ENCODE data around the gene CTNND2.

The CTNND2 gene

DNA sequence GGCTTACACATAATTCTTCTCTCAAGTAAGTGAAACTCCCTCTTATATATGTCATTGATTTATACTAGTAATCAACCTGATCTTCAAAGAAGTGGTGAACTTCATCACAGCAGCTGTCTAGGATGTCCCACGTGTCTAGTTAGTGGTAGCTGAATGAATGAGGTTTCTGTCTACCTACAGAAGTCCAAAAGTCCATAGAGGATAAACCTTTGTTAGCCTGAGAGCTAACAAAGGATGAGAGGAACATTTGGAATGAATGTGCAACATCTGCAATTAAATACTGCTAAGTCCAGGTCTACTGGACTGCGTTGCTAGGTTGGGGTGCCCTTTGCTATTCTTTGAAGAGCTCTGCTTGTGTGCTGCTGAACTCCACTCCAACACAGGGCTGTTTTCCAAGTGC, 929.4 kb downstream of the CTNND2 start:
- Histone ChIP-seq H3K9me3 (ENCODE audit: control insufficient read depth, insufficient read depth, low read length) (no peaks in the 10 kb centered on the region), H3K36me3 (ENCODE audit: control insufficient read depth, insufficient read depth, low read length) (no peaks in the 10 kb centered on the region), H3K27me3 (ENCODE audit: control insufficient read depth, insufficient read depth, low read length) (no peaks in the 10 kb centered on the region), H3K9ac (ENCODE audit: low read depth, low read length) (no peak overlapping the region), H3K4me1 (ENCODE audit: control insufficient read depth, insufficient read depth, low read length) (no peaks in the 10 kb centered on the region), H3K4me3 (ENCODE audit: low read depth, low read length) (no peak overlapping the region)

- Histone ChIP-seq H3K4me1 (ENCODE audit: control insufficient read depth, insufficient read depth, low read length) (no peaks in the 10 kb centered on the region), H3K9ac (ENCODE audit: low read depth, low read length) (no peak overlapping the region), H3K27me3 (ENCODE audit: control insufficient read depth, insufficient read depth, low read length) (no peaks in the 10 kb centered on the region), H3K4me3 (ENCODE audit: low read depth, low read length) (no peak overlapping the region), H3K9me3 (ENCODE audit: control insufficient read depth, insufficient read depth, low read length) (no peaks in the 10 kb centered on the region), H3K36me3 (ENCODE audit: control insufficient read depth, insufficient read depth, low read length) (no peaks in the 10 kb centered on the region)
These were observed 930.9 kb downstream of the CTNND2 start for GRCh38 chr5:10973316-10973715.

DNA sequence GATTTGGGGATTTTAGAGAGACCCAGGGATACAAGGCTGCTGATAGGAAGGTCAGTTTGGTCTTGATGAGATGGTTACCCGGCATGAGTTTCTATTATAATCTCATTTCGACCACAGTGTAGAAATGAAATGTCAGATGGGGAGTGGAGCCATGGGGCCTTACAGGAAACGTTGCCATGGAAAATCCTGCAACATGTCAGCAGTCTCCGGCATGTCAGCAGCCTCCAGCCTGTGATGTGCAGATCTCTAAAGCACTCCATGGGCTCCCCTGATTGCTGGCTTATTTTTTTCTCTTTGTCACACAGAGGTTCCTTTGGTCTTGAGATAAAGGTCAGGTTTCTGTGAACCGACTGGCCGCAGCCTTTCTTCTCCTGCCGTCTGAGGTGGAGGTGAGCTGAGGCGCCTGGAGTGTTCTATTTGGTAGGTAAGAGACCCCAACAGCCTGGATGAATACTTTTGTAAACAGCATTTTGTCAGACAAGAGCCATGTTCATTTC, 934.5 kb downstream of the CTNND2 start:
- no peaks in the 10 kb centered on the region for H3K9me3 ChIP-seq (ENCODE audit: control insufficient read depth, insufficient read depth, low read length)
- H3K27me3 ChIP-seq (ENCODE audit: control insufficient read depth, insufficient read depth, low read length), result no peaks in the 10 kb centered on the region
- H3K4me3 ChIP-seq (ENCODE audit: low read depth, low read length), result no peak overlapping the region
- no peaks in the 10 kb centered on the region for H3K36me3 ChIP-seq (ENCODE audit: control insufficient read depth, insufficient read depth, low read length)
- no peaks in the 10 kb centered on the region for H3K4me1 ChIP-seq (ENCODE audit: control insufficient read depth, insufficient read depth, low read length)
- H3K9ac ChIP-seq (ENCODE audit: low read depth, low read length), result no peak overlapping the region

GRCh38 chr5:10964806-10965205, 939.4 kb downstream of the CTNND2 start:
- no peaks in the 10 kb centered on the region for H3K9me3 ChIP-seq (ENCODE audit: control insufficient read depth, insufficient read depth, low read length)
- no peak overlapping the region for H3K4me3 ChIP-seq (ENCODE audit: low read depth, low read length)
- no peaks in the 10 kb centered on the region for H3K27me3 ChIP-seq (ENCODE audit: control insufficient read depth, insufficient read depth, low read length)
- no peak overlapping the region for H3K9ac ChIP-seq (ENCODE audit: low read depth, low read length)
- no peaks in the 10 kb centered on the region for H3K36me3 ChIP-seq (ENCODE audit: control insufficient read depth, insufficient read depth, low read length)
- H3K4me1 ChIP-seq (ENCODE audit: control insufficient read depth, insufficient read depth, low read length), result no peaks in the 10 kb centered on the region

DNA sequence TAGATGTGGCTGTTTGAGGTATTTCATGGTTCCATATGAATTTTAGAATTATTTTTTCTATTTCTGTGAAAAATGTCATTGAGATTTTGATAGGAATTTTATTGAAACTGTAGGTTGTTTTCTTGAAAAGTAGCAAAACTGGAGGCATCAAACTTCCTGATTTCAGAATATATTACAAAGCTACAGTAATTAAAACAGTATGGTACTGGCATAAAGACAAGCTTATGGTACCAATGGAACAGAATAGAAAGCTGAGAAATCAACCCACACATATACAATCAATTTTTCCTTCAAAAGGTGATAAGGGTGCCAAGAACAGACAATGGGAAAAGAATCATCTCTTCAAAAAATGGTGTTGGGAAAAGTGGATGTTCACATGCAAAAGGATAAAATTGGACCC, 945.5 kb downstream of the CTNND2 start:
- Histone ChIP-seq H3K36me3 (ENCODE audit: control insufficient read depth, insufficient read depth, low read length) (no peaks in the 10 kb centered on the region), H3K9me3 (ENCODE audit: control insufficient read depth, insufficient read depth, low read length) (no peaks in the 10 kb centered on the region)

DNA sequence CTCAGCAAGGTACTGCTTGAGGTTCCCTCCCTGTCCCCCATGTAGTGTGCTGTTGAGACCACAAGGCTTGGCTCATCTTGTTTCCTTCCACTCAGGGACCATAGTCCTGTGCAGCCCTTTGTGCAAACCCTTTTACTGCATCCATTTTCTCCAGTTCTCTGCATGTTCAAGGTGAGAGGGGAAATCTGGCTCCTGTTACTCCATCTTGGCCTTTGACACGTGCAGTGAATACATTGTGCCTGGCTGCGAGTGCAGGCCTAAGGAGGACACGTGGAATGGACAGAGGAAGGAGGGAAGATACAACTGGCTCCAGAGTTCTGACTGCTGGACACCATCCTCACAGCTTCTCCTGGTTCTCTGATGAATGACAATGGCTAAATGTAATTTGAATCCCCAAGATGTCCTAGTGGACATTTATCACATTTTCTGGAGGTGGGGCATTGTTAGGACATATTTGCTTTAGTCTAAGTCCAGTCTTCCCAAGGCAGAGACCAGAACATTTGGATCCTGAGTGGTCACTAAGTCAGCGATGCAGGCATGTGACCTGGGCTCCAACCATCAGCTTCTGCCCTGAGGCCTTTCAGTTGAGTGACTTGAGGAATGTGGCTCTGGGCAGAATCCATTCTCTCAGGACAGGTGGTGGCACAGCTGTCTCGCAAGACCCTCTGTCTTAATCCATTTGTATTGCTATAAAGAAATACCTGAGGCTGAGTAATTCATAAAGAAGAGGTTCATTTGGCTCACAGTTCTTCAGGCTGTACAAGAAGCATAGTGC, 954.2 kb downstream of the CTNND2 start:
- Histone ChIP-seq H3K9me3 (ENCODE audit: control insufficient read depth, insufficient read depth, low read length) (no peaks in the 10 kb centered on the region), H3K9ac (ENCODE audit: low read depth, low read length) (no peak overlapping the region), H3K36me3 (ENCODE audit: control insufficient read depth, insufficient read depth, low read length) (no peaks in the 10 kb centered on the region), H3K27me3 (ENCODE audit: control insufficient read depth, insufficient read depth, low read length) (no peaks in the 10 kb centered on the region), H3K4me1 (ENCODE audit: control insufficient read depth, insufficient read depth, low read length) (no peaks in the 10 kb centered on the region), H3K4me3 (ENCODE audit: low read depth, low read length) (no peak overlapping the region)

More for the DNA sequence above, 945.5 kb downstream of the CTNND2 start:
- H3K9ac ChIP-seq (ENCODE audit: low read depth, low read length), result no peak overlapping the region
- no peak overlapping the region for H3K4me3 ChIP-seq (ENCODE audit: low read depth, low read length)
- H3K4me1 ChIP-seq (ENCODE audit: control insufficient read depth, insufficient read depth, low read length), result no peaks in the 10 kb centered on the region
- H3K27me3 ChIP-seq (ENCODE audit: control insufficient read depth, insufficient read depth, low read length), result no peaks in the 10 kb centered on the region

- Histone ChIP-seq H3K36me3 (ENCODE audit: control insufficient read depth, insufficient read depth, low read length) (no peaks in the 10 kb centered on the region), H3K4me1 (ENCODE audit: control insufficient read depth, insufficient read depth, low read length) (no peaks in the 10 kb centered on the region), H3K27me3 (ENCODE audit: control insufficient read depth, insufficient read depth, low read length) (no peaks in the 10 kb centered on the region), H3K9me3 (ENCODE audit: control insufficient read depth, insufficient read depth, low read length) (no peaks in the 10 kb centered on the region), H3K4me3 (ENCODE audit: low read depth, low read length) (no peak overlapping the region), H3K9ac (ENCODE audit: low read depth, low read length) (no peak overlapping the region)
These were observed 958.2 kb downstream of the CTNND2 start for GRCh38 chr5:10946050-10946449.

DNA sequence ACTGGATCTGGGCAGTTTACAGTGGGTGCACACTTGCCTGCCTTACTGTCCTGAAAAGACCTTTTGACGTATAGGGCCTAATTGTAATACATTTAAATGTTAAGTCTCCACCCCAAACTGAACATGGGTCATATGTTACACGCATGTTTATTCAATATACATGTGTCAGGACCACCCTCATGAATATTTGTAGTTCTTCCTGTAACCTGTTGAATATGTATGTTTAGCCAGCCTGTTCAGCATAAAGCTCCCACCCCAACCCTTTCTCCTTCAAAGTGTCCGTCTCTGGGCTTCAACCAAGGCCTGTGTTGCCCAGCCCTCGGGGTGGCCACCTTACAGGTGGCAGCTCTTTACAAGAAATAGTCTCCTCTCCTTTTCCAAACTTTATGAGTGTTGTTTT, 962.3 kb downstream of the CTNND2 start:
- no peaks in the 10 kb centered on the region for H3K36me3 ChIP-seq (ENCODE audit: control insufficient read depth, insufficient read depth, low read length)
- H3K27me3 ChIP-seq (ENCODE audit: control insufficient read depth, insufficient read depth, low read length), result no peaks in the 10 kb centered on the region
- H3K9me3 ChIP-seq (ENCODE audit: control insufficient read depth, insufficient read depth, low read length), result no peaks in the 10 kb centered on the region
- no peak overlapping the region for H3K4me3 ChIP-seq (ENCODE audit: low read depth, low read length)
- H3K9ac ChIP-seq (ENCODE audit: low read depth, low read length), result no peak overlapping the region
- no peaks in the 10 kb centered on the region for H3K4me1 ChIP-seq (ENCODE audit: control insufficient read depth, insufficient read depth, low read length)

DNA sequence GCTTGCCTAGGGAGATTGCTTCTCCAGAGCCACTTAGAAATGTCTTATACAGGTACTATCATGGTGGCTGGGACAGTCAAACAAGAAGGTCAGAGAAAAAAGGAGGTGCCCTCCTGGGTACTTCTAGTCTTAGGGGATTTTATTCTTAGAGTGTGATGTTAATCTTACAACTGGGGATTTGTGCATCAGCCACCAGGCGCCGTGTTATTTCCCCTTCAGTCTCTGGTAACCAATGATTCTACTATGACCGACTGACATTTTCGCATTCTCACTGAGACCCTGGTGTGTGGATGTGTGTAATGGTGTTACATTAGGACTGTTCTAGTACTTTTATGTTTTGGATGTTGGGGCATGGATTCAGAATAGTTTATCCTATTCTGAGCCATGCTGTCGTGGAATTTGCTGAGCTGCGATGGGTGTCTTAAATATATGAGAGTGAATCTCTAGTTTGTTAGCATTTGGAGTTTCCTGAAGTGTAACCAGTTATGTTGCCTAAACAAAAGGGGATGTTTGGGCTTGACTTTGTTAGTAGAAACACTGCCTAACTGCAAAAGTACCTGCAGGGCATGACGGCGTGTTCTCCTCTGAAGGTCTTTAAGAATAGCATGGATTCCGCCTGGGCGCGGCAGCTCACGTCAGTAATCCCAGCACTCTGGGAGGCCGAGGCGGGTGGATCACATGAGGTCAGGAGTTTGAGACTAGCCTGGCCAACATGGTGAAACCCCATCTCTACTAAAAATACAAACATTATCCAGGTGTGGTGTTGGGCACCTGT, 968.0 kb downstream of the CTNND2 start:
- Histone ChIP-seq H3K36me3 (ENCODE audit: control insufficient read depth, insufficient read depth, low read length) (no peaks in the 10 kb centered on the region), H3K9ac (ENCODE audit: low read depth, low read length) (no peak overlapping the region), H3K4me3 (ENCODE audit: low read depth, low read length) (no peak overlapping the region), H3K9me3 (ENCODE audit: control insufficient read depth, insufficient read depth, low read length) (no peaks in the 10 kb centered on the region), H3K4me1 (ENCODE audit: control insufficient read depth, insufficient read depth, low read length) (peaks cover 2% of the 10 kb centered on the region), H3K27me3 (ENCODE audit: control insufficient read depth, insufficient read depth, low read length) (no peaks in the 10 kb centered on the region)

DNA sequence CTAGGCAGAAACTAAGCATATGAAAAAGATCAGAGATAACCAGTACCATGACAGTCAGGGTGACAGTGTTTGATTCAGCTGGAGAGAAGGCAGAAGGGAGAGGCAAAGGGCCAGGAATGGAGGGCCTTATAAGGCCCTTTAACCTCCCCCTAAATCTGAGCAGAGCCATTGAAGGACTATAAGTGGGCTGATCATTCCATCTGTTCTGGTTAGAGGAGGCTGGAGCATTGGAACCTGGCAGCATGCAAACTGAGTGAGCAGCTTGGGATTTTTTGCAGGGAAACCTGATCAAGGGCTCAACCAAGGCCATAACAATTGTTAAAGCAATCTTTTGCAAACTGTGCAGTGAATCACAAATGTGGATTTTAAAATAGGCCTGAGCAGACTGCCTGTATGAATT, 968.7 kb downstream of the CTNND2 start:
- H3K36me3 ChIP-seq (ENCODE audit: control insufficient read depth, insufficient read depth, low read length), result no peaks in the 10 kb centered on the region
- H3K4me3 ChIP-seq (ENCODE audit: low read depth, low read length), result no peak overlapping the region
- H3K9ac ChIP-seq (ENCODE audit: low read depth, low read length), result no peak overlapping the region
- no peaks in the 10 kb centered on the region for H3K27me3 ChIP-seq (ENCODE audit: control insufficient read depth, insufficient read depth, low read length)
- H3K4me1 ChIP-seq (ENCODE audit: control insufficient read depth, insufficient read depth, low read length), result peaks cover 2% of the 10 kb centered on the region
- no peaks in the 10 kb centered on the region for H3K9me3 ChIP-seq (ENCODE audit: control insufficient read depth, insufficient read depth, low read length)

DNA sequence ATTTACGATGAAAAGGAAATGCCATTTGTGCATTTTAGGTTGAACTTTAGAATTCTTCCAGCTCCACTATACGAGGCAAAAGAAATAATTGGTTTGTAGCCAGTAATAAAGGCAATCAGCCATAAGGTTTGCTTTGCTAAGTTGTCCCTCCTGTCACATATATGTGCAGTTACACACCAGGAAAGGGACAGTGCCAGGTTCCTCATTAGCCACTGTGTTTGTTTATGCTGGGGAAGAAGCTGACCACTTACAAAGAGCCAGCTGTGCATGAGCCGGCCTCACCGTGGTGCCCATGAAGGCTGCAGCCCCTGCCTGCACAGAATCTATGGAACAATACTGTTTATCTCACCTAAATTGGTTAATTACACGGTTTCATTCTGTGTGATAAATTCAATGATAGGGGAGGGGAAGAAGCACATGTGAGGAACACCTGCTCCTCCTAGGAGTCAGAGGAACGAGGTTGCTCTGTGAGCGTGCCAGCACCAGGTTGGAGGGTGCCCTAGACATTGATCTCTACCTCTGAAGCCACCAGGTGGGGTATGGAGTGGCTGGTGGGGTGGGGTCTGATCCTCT, 969.4 kb downstream of the CTNND2 start:
- Histone ChIP-seq H3K9me3 (ENCODE audit: control insufficient read depth, insufficient read depth, low read length) (no peaks in the 10 kb centered on the region), H3K36me3 (ENCODE audit: control insufficient read depth, insufficient read depth, low read length) (no peaks in the 10 kb centered on the region), H3K4me3 (ENCODE audit: low read depth, low read length) (no peak overlapping the region), H3K27me3 (ENCODE audit: control insufficient read depth, insufficient read depth, low read length) (no peaks in the 10 kb centered on the region), H3K9ac (ENCODE audit: low read depth, low read length) (no peak overlapping the region), H3K4me1 (ENCODE audit: control insufficient read depth, insufficient read depth, low read length) (peaks cover 2% of the 10 kb centered on the region)
